ENCODE measurements around the gene MTHFD2. TPM values are rescaled to one million over a fixed set of nuclear protein-coding genes. Genes with fewer than 3 reads are reported as not detected.
"Not testable (repeated sequence)": the region's sequence is repeated elsewhere in the genome, so short reads cannot be mapped to it uniquely, and the experiment has no call there.

MTHFD2 gene
- total RNA-seq, 2 donors from 2014 or later, result 21.8 to 33.0 TPM

- DNase-seq (no peak), ATAC-seq (no peak)
- intact Hi-C loops (cut with DNase I), result no loop called here
These were observed 6.6 kb upstream of the MTHFD2 start for GRCh38 chr2:74191596-74192380.

GRCh38 chr2:74194799-74195198, 3.6 kb upstream of the MTHFD2 start:
- ATAC-seq, result no peak
- DNase-seq, result no peak
- intact Hi-C loops (cut with DNase I), result no loop called here

GRCh38 chr2:74197049-74197448, 1.4 kb upstream of the MTHFD2 start:
- DNase-seq, result no peak
- ATAC-seq, result no peak
- intact Hi-C loops (cut with DNase I), result no loop called here

GRCh38 chr2:74198023-74198460, 373 bp upstream of the MTHFD2 start:
- intact Hi-C loops (cut with DNase I), result no loop called here
- no peak for ATAC-seq
- DNase-seq, result no peak

- DNase-seq, result no peak
- no peak for ATAC-seq
- intact Hi-C loops (cut with DNase I), result no loop called here
These were observed 873 bp downstream of the MTHFD2 start for GRCh38 chr2:74199275-74199701.

- ATAC-seq (no peak), DNase-seq (no peak)
- intact Hi-C loops (cut with DNase I), result no loop called here
These were observed 1.5 kb downstream of the MTHFD2 start for GRCh38 chr2:74199871-74200305.

GRCh38 chr2:74201196-74201595, 2.8 kb downstream of the MTHFD2 start:
- intact Hi-C loops (cut with DNase I), result no loop called here
- DNase-seq (no peak), ATAC-seq (no peak)

GRCh38 chr2:74201596-74201995, 3.2 kb downstream of the MTHFD2 start:
- ATAC-seq, result peak; percentile 8 to 28
- DNase-seq, result no peak
- intact Hi-C loops (cut with DNase I), result no loop called here

GRCh38 chr2:74204436-74204835, 6.0 kb downstream of the MTHFD2 start:
- DNase-seq, result no peak
- intact Hi-C loops (cut with DNase I), result no loop called here
- no peak for ATAC-seq

GRCh38 chr2:74205113-74205512, 6.7 kb downstream of the MTHFD2 start:
- no peak for ATAC-seq
- no peak for DNase-seq
- intact Hi-C loops (cut with DNase I), result no loop called here

GRCh38 chr2:74205596-74205995, 7.2 kb downstream of the MTHFD2 start:
- no peak for DNase-seq
- no peak for ATAC-seq
- intact Hi-C loops (cut with DNase I), result no loop called here

- intact Hi-C loops (cut with DNase I), result no loop called here
- DNase-seq, result no peak
- ATAC-seq, result peak; percentile 30 to 36
These were observed 7.8 kb downstream of the MTHFD2 start for GRCh38 chr2:74206180-74206688.

GRCh38 chr2:74212702-74213410, 14.4 kb downstream of the MTHFD2 start:
- intact Hi-C loops (cut with DNase I), result no loop called here
- ATAC-seq, result no peak
- no peak for DNase-seq

GRCh38 chr2:74215771-74216170, 17.4 kb downstream of the MTHFD2 start:
- DNase-seq; intact Hi-C loops (cut with DNase I); ATAC-seq: not testable (repeated sequence)

GRCh38 chr2:74216642-74217041, 18.2 kb downstream of the MTHFD2 start:
- intact Hi-C loops (cut with DNase I), result no loop called here
- no peak for DNase-seq
- ATAC-seq, result no peak

- intact Hi-C loops (cut with DNase I), result no loop called here
- ATAC-seq (no peak), DNase-seq (no peak)
These were observed 21.6 kb downstream of the MTHFD2 start for GRCh38 chr2:74219846-74220486.

GRCh38 chr2:74221091-74221490, 22.7 kb downstream of the MTHFD2 start:
- ATAC-seq (no peak), DNase-seq (no peak)
- intact Hi-C loops (cut with DNase I), result no loop called here

- ATAC-seq (no peak), DNase-seq (no peak)
- intact Hi-C loops (cut with DNase I), result no loop called here
These were observed 23.3 kb downstream of the MTHFD2 start for GRCh38 chr2:74221604-74222299.

GRCh38 chr2:74222300-74222650, 23.9 kb downstream of the MTHFD2 start:
- intact Hi-C loops (cut with DNase I), result no loop called here
- DNase-seq (no peak), ATAC-seq (no peak)
